IPS DF 6.9 (cell line): Measurements from ENCODE around the gene RCOR1.

Source experiments
- DNase-seq: peaks from one replicate; pipeline ENCODE4 v3.0.0-alpha.2; 2013; ENCODE audit warnings: low read depth, low spot score
- H3K27ac ChIP-seq: one replicate; pipeline ENCODE4 v1.5.1; 2013; ENCODE audit warnings: low read length, control low read depth
- H3K27me3 ChIP-seq: 2 replicates; pipeline ENCODE4 v1.6.1; 2013; ENCODE audit warnings: mild to moderate bottlenecking, low read length; ENCODE audit not compliant: control insufficient read depth, insufficient read depth
- H3K36me3 ChIP-seq: 2 replicates; pipeline ENCODE4 v1.6.1; 2013; ENCODE audit warnings: low read length; ENCODE audit not compliant: control insufficient read depth, insufficient read depth
- H3K4me1 ChIP-seq: 2 replicates; pipeline ENCODE4 v1.6.1; 2013; ENCODE audit warnings: low read length; ENCODE audit not compliant: control insufficient read depth, insufficient read depth
- H3K4me3 ChIP-seq: 2 replicates; pipeline ENCODE4 v1.5.1; 2013; ENCODE audit warnings: mild to moderate bottlenecking, low read length
- H3K9me3 ChIP-seq: 2 replicates; pipeline ENCODE4 v1.6.1; 2013; ENCODE audit warnings: low read length, inconsistent platforms; ENCODE audit not compliant: control insufficient read depth, insufficient read depth
- WGBS: extraction: QIAGEN DNeasy Blood & Tissue Kit; methylation state at CpG from one replicate; pipeline ENCODE4 v1.1.7; 2013; ENCODE audit warnings: mixed read lengths, missing lambda C conversion rate; ENCODE audit not compliant: insufficient read length, insufficient coverage; 5-methylcytosine and 5-hydroxymethylcytosine counted together

RCOR1 gene

DNA sequence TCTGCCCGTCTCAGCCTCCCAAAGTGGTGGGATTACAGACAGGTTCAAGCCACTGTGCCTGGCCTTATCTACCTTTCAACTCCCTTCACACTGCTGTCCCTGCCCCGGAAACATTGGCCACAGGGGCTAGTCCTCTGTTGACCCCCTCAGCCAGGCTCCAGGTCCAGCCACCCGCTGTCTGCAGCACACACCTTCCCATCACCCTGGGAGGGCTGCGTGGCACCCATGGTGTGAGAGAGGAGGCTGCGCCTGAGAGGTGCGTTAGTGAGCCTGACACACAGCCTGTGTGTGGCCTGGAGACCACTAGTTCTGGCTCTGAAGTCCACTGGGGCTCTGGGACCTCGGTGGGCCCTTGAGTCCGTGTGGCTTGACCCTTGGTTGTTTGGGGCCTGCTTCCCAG, 156.4 kb downstream of the RCOR1 start:
- no peaks in the 10 kb centered on the region for H3K9me3 ChIP-seq
- no peak overlapping the region for H3K4me3 ChIP-seq
- WGBS, result no CpG with 5 or more reads among the region's 8 CpGs
- peaks cover 3% of the 10 kb centered on the region for H3K4me1 ChIP-seq
- no peak overlapping the region for H3K27ac ChIP-seq
- H3K27me3 ChIP-seq, result no peaks in the 10 kb centered on the region
- H3K36me3 ChIP-seq, result no peaks in the 10 kb centered on the region
- no peak for DNase-seq

DNA sequence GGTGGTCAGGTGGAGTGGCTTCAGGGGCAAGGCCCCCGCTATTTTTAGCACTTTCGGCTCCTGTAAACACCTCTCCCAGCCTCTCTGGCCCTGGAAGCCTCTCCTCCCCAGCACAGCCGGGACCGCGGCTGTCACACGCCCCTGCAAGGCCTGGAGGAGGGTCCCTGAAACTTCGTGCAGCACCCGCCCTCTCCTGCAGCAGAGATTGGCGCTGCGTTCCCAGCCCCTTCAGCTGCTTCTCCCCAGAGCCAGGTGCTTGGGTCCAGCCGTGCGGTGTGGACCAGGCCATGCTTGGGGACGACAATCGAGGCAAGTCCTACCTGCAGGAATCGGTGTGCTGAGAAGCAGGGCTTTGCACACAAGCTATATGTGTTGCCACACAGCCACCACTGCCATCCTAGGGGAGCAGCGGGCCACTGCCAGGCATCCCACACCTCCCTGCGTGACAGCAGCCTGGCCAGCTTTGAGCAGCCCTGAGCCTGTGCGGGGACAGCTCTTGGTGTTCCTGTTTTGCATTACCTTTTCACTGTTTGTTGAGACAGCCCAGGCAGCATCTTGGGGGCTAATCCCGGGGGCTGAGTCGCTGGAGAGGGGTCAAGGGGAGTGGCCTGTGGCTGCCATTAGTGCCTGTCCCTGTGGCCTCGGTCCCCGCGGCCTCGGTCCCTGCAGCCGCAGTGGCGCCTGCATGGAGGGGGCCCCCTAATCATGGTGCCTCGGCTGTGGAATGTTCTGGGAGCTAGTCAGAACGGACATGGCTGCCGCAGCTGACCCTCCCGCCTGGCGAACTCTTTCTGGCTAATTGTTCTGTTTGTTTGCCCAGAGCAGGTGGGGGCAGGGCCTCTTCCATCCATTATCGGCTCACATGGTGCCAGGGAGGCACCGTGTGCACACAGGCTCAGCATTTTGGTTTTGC, 157.2 kb downstream of the RCOR1 start:
- H3K36me3 ChIP-seq, result no peaks in the 10 kb centered on the region
- H3K27ac ChIP-seq, result no peak overlapping the region
- peaks cover 3% of the 10 kb centered on the region for H3K4me1 ChIP-seq
- H3K4me3 ChIP-seq, result no peak overlapping the region
- WGBS, result no CpG with 5 or more reads among the region's 33 CpGs
- no peaks in the 10 kb centered on the region for H3K9me3 ChIP-seq
- no peak for DNase-seq
- no peaks in the 10 kb centered on the region for H3K27me3 ChIP-seq

DNA sequence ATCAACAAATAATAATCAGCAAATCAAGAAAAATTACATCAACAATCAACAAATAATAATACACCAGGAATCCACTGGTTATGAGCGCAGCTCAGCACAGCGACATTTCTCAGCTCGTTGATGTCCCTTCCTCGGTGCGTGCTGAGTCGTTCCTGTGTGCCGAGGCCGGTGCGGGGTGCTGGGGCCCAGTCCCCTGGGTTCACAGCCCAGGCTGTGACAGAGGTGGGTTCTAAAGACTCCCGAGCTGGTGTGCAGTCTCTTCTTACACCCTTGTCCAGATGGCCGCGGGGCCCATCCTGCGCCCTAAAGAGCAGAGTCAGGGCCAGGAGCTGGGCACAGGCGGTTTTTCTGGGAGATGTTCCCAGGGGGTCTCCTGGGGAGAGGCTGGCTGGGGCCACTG, 157.9 kb downstream of the RCOR1 start:
- whole genome bisulfite sequencing, result no CpG with 5 or more reads among the region's 14 CpGs
- H3K4me3 ChIP-seq, result no peak overlapping the region
- no peaks in the 10 kb centered on the region for H3K27me3 ChIP-seq
- DNase-seq, result no peak
- no peak overlapping the region for H3K27ac ChIP-seq
- H3K4me1 ChIP-seq, result peaks cover 3% of the 10 kb centered on the region
- no peaks in the 10 kb centered on the region for H3K9me3 ChIP-seq
- H3K36me3 ChIP-seq, result no peaks in the 10 kb centered on the region

DNA sequence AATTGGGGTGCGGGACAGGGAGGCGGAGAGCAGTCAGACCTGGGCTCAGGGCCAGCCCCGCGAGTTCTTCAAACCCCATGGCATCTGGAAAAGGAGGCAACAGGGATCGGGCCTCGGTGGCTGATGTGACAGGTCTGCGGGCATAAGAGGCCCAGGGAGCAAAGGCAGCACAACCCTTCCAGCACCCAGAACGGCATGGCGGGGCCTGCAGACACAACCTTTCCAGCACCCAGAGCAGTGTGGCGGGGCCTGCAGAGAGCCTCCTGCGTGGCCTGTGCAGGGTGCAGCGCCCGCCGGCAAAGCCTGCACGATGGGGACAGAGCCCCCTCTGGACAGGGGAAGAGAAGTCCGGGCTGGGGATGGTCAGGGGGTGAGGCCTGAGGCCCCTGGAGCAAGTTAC, 158.6 kb downstream of the RCOR1 start:
- no CpG with 5 or more reads among the region's 16 CpGs for WGBS
- Histone ChIP-seq H3K4me1 (peaks cover 3% of the 10 kb centered on the region), H3K4me3 (no peak overlapping the region), H3K27ac (no peak overlapping the region), H3K9me3 (no peaks in the 10 kb centered on the region), H3K27me3 (no peaks in the 10 kb centered on the region), H3K36me3 (no peaks in the 10 kb centered on the region)
- DNase-seq, result no peak

DNA sequence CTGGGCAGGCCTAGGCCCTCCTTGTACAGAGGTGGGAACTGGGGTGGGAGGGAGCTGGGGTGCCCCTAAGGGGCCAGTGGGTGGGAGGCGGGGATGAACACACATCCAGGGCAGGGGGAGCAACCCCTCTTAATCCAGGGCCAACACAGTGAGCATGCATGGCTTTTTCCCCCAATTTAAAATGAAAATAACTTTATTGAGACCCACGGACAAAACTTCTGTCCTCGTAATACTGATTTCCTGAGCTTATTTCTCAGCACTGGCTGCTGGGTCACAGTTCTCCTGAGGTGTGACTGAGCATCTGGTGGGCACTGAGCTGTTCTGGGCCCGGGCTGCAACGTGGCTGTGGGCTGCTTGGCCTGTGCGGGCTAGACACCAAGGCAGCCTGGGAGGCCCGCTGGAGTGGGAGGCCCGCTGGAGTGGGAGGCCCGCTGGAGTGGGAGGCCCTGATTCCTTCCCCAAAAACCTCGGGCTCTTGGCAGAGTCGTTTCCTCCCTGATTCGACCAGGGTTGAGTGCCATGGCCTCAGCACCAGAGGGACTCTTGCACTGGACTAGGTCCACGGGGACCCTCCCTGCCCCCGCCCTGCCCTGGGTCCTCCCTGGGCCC, 159.9 kb downstream of the RCOR1 start:
- no CpG with 5 or more reads among the region's 14 CpGs for WGBS
- no peak for DNase-seq
- no peak overlapping the region for H3K27ac ChIP-seq

GRCh38 chr14:102754370-102755262, 162.2 kb downstream of the RCOR1 start:
- no peak for DNase-seq
- H3K4me1 ChIP-seq, result peaks cover 1% of the 10 kb centered on the region
- WGBS, result no CpG with 5 or more reads among the region's 17 CpGs
- no peaks in the 10 kb centered on the region for H3K36me3 ChIP-seq
- H3K9me3 ChIP-seq, result no peaks in the 10 kb centered on the region
- no peak overlapping the region for H3K27ac ChIP-seq
- H3K27me3 ChIP-seq, result no peaks in the 10 kb centered on the region
- H3K4me3 ChIP-seq, result no peak overlapping the region

More for the DNA sequence above, 159.9 kb downstream of the RCOR1 start:
- no peaks in the 10 kb centered on the region for H3K27me3 ChIP-seq
- H3K4me3 ChIP-seq, result no peak overlapping the region
- H3K36me3 ChIP-seq, result no peaks in the 10 kb centered on the region
- H3K4me1 ChIP-seq, result peaks cover 3% of the 10 kb centered on the region
- H3K9me3 ChIP-seq, result no peaks in the 10 kb centered on the region

DNA sequence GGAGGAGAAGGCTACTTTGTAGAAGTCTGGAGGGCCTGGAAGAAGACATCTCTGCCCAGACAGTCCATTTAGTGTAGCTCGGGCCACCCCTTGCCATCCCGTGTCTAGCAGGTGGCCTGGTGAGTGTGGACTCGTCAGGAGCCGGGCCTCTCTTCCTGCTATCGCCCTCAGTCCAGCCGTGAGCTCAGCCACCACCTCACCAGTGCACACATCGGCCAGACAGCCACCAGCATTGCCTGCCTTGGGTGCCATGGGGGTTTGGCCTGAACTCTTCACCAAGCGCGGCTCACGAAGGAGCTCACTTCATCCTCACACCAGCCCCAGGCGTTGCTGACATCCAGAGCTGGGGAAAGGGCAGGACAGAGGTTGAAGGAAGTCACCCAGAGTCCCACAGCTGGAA, 165.2 kb downstream of the RCOR1 start:
- H3K27me3 ChIP-seq, result no peaks in the 10 kb centered on the region
- no CpG with 5 or more reads among the region's 11 CpGs for WGBS
- no peak for DNase-seq
- H3K4me3 ChIP-seq, result no peak overlapping the region
- H3K9me3 ChIP-seq, result no peaks in the 10 kb centered on the region
- H3K36me3 ChIP-seq, result no peaks in the 10 kb centered on the region
- H3K4me1 ChIP-seq, result peaks cover 2% of the 10 kb centered on the region; the same call in 1 of the 2 replicates
- H3K27ac ChIP-seq, result no peak overlapping the region

DNA sequence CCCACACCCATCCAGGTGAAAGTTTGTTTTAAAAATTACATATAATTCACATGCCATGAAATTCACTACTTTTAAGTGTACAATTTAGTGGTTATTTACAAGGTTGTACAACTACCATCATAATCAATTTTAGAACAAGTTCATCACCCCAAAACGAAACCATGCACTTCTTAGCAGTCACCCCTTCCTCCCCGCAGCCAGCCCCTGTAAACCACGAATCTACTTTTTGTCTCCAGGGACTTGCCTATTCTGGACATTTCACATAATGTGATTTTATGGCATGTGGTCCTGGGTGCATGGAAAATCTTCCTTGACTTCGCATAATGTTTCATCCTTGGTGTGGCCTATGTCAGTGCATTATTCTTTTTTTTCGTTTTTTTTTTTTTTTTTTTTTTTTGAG, 165.6 kb downstream of the RCOR1 start:
- Histone ChIP-seq H3K4me3 (no peak overlapping the region), H3K36me3 (no peaks in the 10 kb centered on the region), H3K27me3 (no peaks in the 10 kb centered on the region), H3K9me3 (no peaks in the 10 kb centered on the region), H3K27ac (no peak overlapping the region), H3K4me1 (peaks cover 2% of the 10 kb centered on the region; the same call in 1 of the 2 replicates)
- no peak for DNase-seq
- WGBS, result no CpG with 5 or more reads among the region's 5 CpGs

DNA sequence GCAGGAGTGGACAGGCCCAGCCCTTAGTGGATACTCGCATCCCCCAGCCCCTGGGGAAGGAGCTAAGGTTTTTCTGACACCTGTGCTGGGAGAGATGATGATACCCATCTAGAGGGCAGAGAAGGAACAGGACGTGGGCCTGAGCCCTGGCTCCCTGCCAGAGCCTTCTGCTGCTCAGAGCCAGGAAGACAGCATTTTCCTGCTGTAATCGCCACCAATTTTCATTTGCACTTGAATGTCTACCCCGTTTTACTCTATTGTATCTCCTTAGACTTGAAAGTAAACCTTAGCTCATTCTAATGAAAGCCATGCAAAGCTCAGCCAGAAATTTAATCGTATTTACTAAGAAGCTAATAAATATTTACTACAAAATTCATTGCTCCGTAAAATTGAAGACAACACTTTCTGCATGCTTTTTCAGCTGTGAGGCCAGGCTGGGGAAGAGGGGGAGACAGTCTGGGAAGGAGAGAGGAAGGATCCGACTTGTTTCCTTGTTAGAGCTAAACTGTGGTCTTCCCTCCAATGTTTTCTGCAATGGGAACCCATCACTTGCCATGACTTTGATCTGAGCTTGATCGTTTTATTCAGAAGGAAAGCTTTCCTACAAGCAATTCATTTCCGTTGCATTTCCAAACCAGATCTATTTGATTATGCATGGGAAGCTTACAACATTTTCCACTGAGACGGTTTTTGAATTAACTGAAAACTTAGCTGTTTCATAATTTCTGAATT, 167.2 kb downstream of the RCOR1 start:
- WGBS, result no CpG with 5 or more reads among the region's 10 CpGs
- H3K36me3 ChIP-seq, result no peaks in the 10 kb centered on the region
- DNase-seq, result no peak
- no peak overlapping the region for H3K4me3 ChIP-seq
- H3K27ac ChIP-seq, result no peak overlapping the region
- no peaks in the 10 kb centered on the region for H3K9me3 ChIP-seq
- H3K27me3 ChIP-seq, result no peaks in the 10 kb centered on the region
- H3K4me1 ChIP-seq, result peaks cover 2% of the 10 kb centered on the region
